Loucy (cell line): ENCODE results near the gene CYP2A6.

ENCODE experiments used
- H2AFZ ChIP-seq: fragments of 200-600 bp; sonication (generic); 2 replicates; pipeline ENCODE4 v1.6.0; 2016; ENCODE audit warnings: antibody characterized with exemption, mild to moderate bottlenecking, low read length, moderate library complexity
- H3F3A ChIP-seq: fragments of 200-600 bp; 2 replicates; pipeline ENCODE4 v1.6.0; 2016; ENCODE audit warnings: antibody characterized with exemption, low read depth, mild to moderate bottlenecking
- H3K27me3 ChIP-seq: fragments of 200-600 bp; sonication (generic); 2 replicates; pipeline ENCODE4 v1.6.1; 2014; ENCODE audit warnings: low read length, mild to moderate bottlenecking; ENCODE audit not compliant: insufficient read depth, poor library complexity, severe bottlenecking
- H3K36me3 ChIP-seq: fragments of 200-600 bp; sonication (generic); 2 replicates; pipeline ENCODE4 v1.6.1; 2016; ENCODE audit warnings: low read length; ENCODE audit not compliant: insufficient read depth
- H3K4me1 ChIP-seq: fragments of 200-600 bp; sonication (generic); 2 replicates; pipeline ENCODE4 v1.5.1; 2014; ENCODE audit warnings: low read length, mild to moderate bottlenecking; ENCODE audit not compliant: insufficient read depth, poor library complexity, severe bottlenecking
- H3K4me2 ChIP-seq: fragments of 200-600 bp; sonication (generic); 2 replicates; pipeline ENCODE4 v1.6.0; 2014; ENCODE audit warnings: antibody characterized with exemption, low read length, low read depth, mild to moderate bottlenecking; ENCODE audit not compliant: poor library complexity, severe bottlenecking
- H3K4me3 ChIP-seq: fragments of 200-600 bp; sonication (generic); 2 replicates; pipeline ENCODE4 v1.5.1; 2014; ENCODE audit warnings: low read length, mild to moderate bottlenecking, mixed read lengths; ENCODE audit not compliant: poor library complexity, severe bottlenecking
- H3K79me2 ChIP-seq: fragments of 200-600 bp; sonication (generic); 2 replicates; pipeline ENCODE4 v1.6.1; 2014; ENCODE audit warnings: low read length; ENCODE audit not compliant: insufficient read depth
- H3K9ac ChIP-seq: fragments of 200-600 bp; sonication (generic); 2 replicates; pipeline ENCODE4 v1.6.0; 2014; ENCODE audit warnings: mild to moderate bottlenecking, low read depth, low read length, moderate library complexity; ENCODE audit not compliant: poor library complexity, severe bottlenecking
- H3K9me2 ChIP-seq: fragments of 200-600 bp; sonication (generic); replicated peaks from 2 replicates; pipeline ENCODE4 v1.6.1; 2016; ENCODE audit warnings: low read depth, low read length, mixed read lengths
- H3K9me3 ChIP-seq: fragments of 200-600 bp; sonication (generic); 2 replicates; pipeline ENCODE4 v1.6.1; 2014; ENCODE audit warnings: mild to moderate bottlenecking, antibody characterized with exemption, low read length, low read depth; ENCODE audit not compliant: insufficient read depth
- H4K20me1 ChIP-seq: fragments of 200-600 bp; sonication (generic); 2 replicates; pipeline ENCODE4 v1.6.0; 2014; ENCODE audit warnings: antibody characterized with exemption, low read length, mild to moderate bottlenecking; ENCODE audit not compliant: insufficient read depth, poor library complexity, severe bottlenecking
- CTCF ChIP-seq: fragments of 200-600 bp; sonication (generic); conservative IDR thresholded peaks from 2 replicates; pipeline ENCODE4 v1.5.1; 2014; ENCODE audit warnings: mild to moderate bottlenecking, antibody characterized with exemption, low read length
- EZH2phosphoT487 ChIP-seq: fragments of 200-600 bp; IDR thresholded peaks from 2 replicates; pipeline ENCODE4 v1.6.1; 2018; ENCODE audit warnings: antibody characterized with exemption, mild to moderate bottlenecking, moderate library complexity, borderline replicate concordance

The CYP2A6 gene

GRCh38 chr19:40797963-40798682 lies 52.1 kb downstream of the CYP2A6 start:
- H3F3A ChIP-seq: 0 out of 2 replicates have a peak, but pooled peaks cover 3% of the 10 kb centered on the region
- H3K9me2 ChIP-seq: no peaks in the 10 kb centered on the region
- peaks cover 38% of the 10 kb centered on the region for H3K4me1 ChIP-seq
- peaks cover 38% of the 10 kb centered on the region for H4K20me1 ChIP-seq
- H2AFZ ChIP-seq: peak overlapping the region; percentile 95
- TF ChIP-seq EZH2phosphoT487: no peak
- TF ChIP-seq CTCF: peak; percentile 56
- no peaks in the 10 kb centered on the region for H3K36me3 ChIP-seq
- H3K4me3 ChIP-seq: peak overlapping the region; percentile 82
- no peaks in the 10 kb centered on the region for H3K9me3 ChIP-seq
- H3K27me3 ChIP-seq: no peaks in the 10 kb centered on the region
- peaks cover 41% of the 10 kb centered on the region for H3K79me2 ChIP-seq
- H3K4me2 ChIP-seq: peak overlapping the region; percentile 78
- peak overlapping the region; percentile 81 for H3K9ac ChIP-seq

- peak overlapping the region; percentile 95; the same call in 1 of the 2 replicates for H2AFZ ChIP-seq
- peak overlapping the region; percentile 82 for H3K4me3 ChIP-seq
- peaks cover 30% of the 10 kb centered on the region for H3K4me1 ChIP-seq
- H3K27me3 ChIP-seq: no peaks in the 10 kb centered on the region
- no peaks in the 10 kb centered on the region for H3K9me3 ChIP-seq
- peaks cover 34% of the 10 kb centered on the region for H3K79me2 ChIP-seq
- peak overlapping the region; percentile 81 for H3K9ac ChIP-seq
- H4K20me1 ChIP-seq: peaks cover 30% of the 10 kb centered on the region
- 0 out of 2 replicates have a peak, but pooled peaks cover 3% of the 10 kb centered on the region for H3F3A ChIP-seq
- no peaks in the 10 kb centered on the region for H3K36me3 ChIP-seq
- no peak for TF ChIP-seq EZH2phosphoT487
- TF ChIP-seq CTCF: no peak
- H3K4me2 ChIP-seq: peak overlapping the region; percentile 78
- no peaks in the 10 kb centered on the region for H3K9me2 ChIP-seq
Measured at GRCh38 chr19:40797166-40797962, 52.9 kb downstream of the CYP2A6 start.
